ENCODE results near the gene OVAAL.

DNA sequence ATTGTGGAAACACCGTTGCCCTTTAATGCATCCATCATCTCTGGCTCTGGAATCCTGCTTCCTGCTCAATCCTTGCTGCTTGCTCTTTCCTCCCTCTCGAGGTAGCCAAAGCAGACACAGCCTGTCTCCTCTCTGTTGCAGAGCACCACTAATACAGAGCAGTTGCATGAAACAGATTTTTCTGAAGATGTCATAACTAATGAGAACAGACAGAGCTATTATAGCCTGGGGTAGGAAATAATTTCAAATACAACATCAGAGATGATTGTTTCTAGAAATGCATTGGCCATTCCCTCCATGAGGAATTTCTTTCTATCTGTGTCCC, 33.1 kb upstream of the OVAAL start:
- TF ChIP-seq, protein P1, sequence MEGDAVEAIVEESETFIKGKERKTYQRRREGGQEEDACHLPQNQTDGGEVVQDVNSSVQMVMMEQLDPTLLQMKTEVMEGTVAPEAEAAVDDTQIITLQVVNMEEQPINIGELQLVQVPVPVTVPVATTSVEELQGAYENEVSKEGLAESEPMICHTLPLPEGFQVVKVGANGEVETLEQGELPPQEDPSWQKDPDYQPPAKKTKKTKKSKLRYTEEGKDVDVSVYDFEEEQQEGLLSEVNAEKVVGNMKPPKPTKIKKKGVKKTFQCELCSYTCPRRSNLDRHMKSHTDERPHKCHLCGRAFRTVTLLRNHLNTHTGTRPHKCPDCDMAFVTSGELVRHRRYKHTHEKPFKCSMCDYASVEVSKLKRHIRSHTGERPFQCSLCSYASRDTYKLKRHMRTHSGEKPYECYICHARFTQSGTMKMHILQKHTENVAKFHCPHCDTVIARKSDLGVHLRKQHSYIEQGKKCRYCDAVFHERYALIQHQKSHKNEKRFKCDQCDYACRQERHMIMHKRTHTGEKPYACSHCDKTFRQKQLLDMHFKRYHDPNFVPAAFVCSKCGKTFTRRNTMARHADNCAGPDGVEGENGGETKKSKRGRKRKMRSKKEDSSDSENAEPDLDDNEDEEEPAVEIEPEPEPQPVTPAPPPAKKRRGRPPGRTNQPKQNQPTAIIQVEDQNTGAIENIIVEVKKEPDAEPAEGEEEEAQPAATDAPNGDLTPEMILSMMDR (IDR thresholded peaks at IDR 0.05) = no peak
- TF ChIP-seq POLR2A (IDR thresholded peaks at IDR 0.05) = no peak

All from lower leg skin (tissue), 3 donors.